HG02943 (cell line): ENCODE measurements around the gene SYMPK.
"Not testable (repeated sequence)": the region's sequence is repeated elsewhere in the genome, so short reads cannot be mapped to it uniquely, and the experiment has no call there.

Experiments used
- ATAC-seq: cut with Tn5 transposase; IDR thresholded peaks from one replicate; pipeline ENCODE4 v1.9.1; 2021; ENCODE audit warnings: mild to moderate bottlenecking, low read depth, moderate library complexity; ENCODE audit not compliant: unreplicated experiment

SYMPK gene

GRCh38 chr19:45870798-45871197 lies 7.9 kb upstream of the SYMPK start:
- no peak for ATAC-seq

GRCh38 chr19:45867241-45867640 lies 4.3 kb upstream of the SYMPK start:
- not testable (repeated sequence) for ATAC-seq

- ATAC-seq: no peak
Observed at GRCh38 chr19:45866400-45867176, 3.6 kb upstream of the SYMPK start.

- no peak for ATAC-seq
Observed at GRCh38 chr19:45865269-45865948, 2.5 kb upstream of the SYMPK start.

GRCh38 chr19:45864629-45865082 lies 1.7 kb upstream of the SYMPK start:
- no peak for ATAC-seq

- no peak for ATAC-seq
Observed at GRCh38 chr19:45863840-45864628, 1.1 kb upstream of the SYMPK start, which contains the start of gene FOXA3. FOXA3 (plus strand) TSS chr19:45864326; CDS start chr19:45864457, 131 bp downstream.

GRCh38 chr19:45863335-45863839 lies 440 bp upstream of the SYMPK start:
- ATAC-seq: no peak

GRCh38 chr19:45862271-45862563 lies 730 bp downstream of the SYMPK start:
- no peak for ATAC-seq

GRCh38 chr19:45860359-45861259 lies 2.3 kb downstream of the SYMPK start:
- ATAC-seq: no peak

- ATAC-seq: no peak
Observed at GRCh38 chr19:45854167-45854778, 8.7 kb downstream of the SYMPK start.

GRCh38 chr19:45852983-45853382 lies 10.0 kb downstream of the SYMPK start:
- ATAC-seq: no peak

GRCh38 chr19:45852145-45852750 lies 10.7 kb downstream of the SYMPK start:
- no peak for ATAC-seq

- ATAC-seq: no peak
Observed at GRCh38 chr19:45848922-45849321, 14.0 kb downstream of the SYMPK start.

- ATAC-seq: no peak
Observed at GRCh38 chr19:45847663-45848062, 15.3 kb downstream of the SYMPK start.

GRCh38 chr19:45842198-45842597 lies 20.7 kb downstream of the SYMPK start:
- no peak for ATAC-seq

GRCh38 chr19:45834970-45835369 lies 28.0 kb downstream of the SYMPK start:
- ATAC-seq: no peak

GRCh38 chr19:45828945-45829344 lies 34.0 kb downstream of the SYMPK start:
- no peak for ATAC-seq

GRCh38 chr19:45828523-45828922 lies 34.4 kb downstream of the SYMPK start:
- no peak for ATAC-seq

GRCh38 chr19:45827459-45828093 lies 35.4 kb downstream of the SYMPK start:
- ATAC-seq: no peak
